Measurements from ENCODE around the gene TAF8.

DNA sequence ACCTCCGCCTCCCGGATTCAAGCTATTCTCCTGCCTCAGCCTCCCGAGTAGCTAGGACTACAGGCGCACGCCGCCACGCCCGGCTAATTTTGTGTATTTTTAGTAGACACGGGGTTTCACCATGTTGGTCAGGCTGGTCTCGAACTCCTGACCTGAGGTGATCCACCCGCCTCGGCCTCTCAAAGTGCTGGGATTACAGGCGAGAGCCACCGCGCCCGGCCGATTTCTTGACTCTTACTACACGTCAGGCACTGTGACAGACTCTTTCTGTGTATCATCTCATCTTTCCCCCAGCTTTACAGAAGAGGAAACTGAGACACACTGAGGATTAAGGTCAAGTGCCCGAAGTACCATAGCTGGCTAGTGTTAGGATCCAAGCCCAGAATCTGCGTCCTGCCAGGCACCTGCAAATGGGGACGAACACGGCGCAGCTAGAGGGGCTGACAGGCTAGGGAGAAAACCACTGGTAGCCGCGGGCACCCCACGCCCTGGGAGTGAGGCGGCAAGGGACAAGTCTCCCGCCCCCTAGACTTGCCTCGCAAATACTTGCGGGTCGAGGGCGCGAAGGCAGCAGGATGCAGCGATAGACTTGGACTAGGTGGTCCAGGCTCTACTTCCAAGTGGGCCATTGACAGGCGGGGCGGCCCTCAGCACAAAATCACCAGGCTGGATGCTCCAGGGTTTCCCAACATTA lies 1.1 kb upstream of the TAF8 start:
- no peak for TF ChIP-seq POLR2A (IDR thresholded peaks at IDR 0.05)
- TF ChIP-seq, protein P1, sequence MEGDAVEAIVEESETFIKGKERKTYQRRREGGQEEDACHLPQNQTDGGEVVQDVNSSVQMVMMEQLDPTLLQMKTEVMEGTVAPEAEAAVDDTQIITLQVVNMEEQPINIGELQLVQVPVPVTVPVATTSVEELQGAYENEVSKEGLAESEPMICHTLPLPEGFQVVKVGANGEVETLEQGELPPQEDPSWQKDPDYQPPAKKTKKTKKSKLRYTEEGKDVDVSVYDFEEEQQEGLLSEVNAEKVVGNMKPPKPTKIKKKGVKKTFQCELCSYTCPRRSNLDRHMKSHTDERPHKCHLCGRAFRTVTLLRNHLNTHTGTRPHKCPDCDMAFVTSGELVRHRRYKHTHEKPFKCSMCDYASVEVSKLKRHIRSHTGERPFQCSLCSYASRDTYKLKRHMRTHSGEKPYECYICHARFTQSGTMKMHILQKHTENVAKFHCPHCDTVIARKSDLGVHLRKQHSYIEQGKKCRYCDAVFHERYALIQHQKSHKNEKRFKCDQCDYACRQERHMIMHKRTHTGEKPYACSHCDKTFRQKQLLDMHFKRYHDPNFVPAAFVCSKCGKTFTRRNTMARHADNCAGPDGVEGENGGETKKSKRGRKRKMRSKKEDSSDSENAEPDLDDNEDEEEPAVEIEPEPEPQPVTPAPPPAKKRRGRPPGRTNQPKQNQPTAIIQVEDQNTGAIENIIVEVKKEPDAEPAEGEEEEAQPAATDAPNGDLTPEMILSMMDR (IDR thresholded peaks at IDR 0.05) = no peak
